SK-N-SH (cell line): ENCODE results near the gene PRMT3. TPM values are rescaled to one million over a fixed set of nuclear protein-coding genes. Genes with fewer than 3 reads are reported as not detected.

ENCODE experiments used
- CHD2 ChIP-seq: fragments of 150-350 bp; IDR thresholded peaks from 2 replicates; pipeline ENCODE4 v1.6.1; 2018; ENCODE audit warnings: low read length; ENCODE audit not compliant: partially characterized antibody
- EP300 ChIP-seq, 2 experiments: IDR thresholded peaks; 2 replicates each; pipeline versions ENCODE4 v1.4.0 to v1.6.1; 2012; ENCODE audit warnings: borderline replicate concordance in 1 of 2, low read depth in 1 of 2, low read length in 1 of 2
- EZH2phosphoT487 ChIP-seq: fragments of 200-600 bp; sonication (generic); IDR thresholded peaks from 2 replicates; pipeline ENCODE4 v1.6.1; 2017; ENCODE audit warnings: low read depth, mixed run types, mild to moderate bottlenecking, antibody characterized with exemption, moderate library complexity, borderline replicate concordance
- JUND ChIP-seq: IDR thresholded peaks from 2 replicates; pipeline ENCODE4 v1.4.0; 2012
- MAX ChIP-seq: IDR thresholded peaks from 2 replicates; pipeline ENCODE4 v1.4.0; 2012; ENCODE audit warnings: low read depth
- MEF2A ChIP-seq: IDR thresholded peaks from 2 replicates; pipeline ENCODE4 v1.4.0; 2012; ENCODE audit warnings: low read depth, borderline replicate concordance
- MXI1 ChIP-seq: IDR thresholded peaks from 2 replicates; pipeline ENCODE4 v1.6.1; 2012; ENCODE audit warnings: mild to moderate bottlenecking, low read depth, low read length, improper control_type of control experiment
- NRF1 ChIP-seq: IDR thresholded peaks from 2 replicates; pipeline ENCODE4 v1.6.1; 2012; ENCODE audit warnings: low read depth, mild to moderate bottlenecking, low read length
- RCOR1 ChIP-seq: fragments of 150-350 bp; IDR thresholded peaks from 2 replicates; pipeline ENCODE4 v1.6.1; 2017; ENCODE audit warnings: antibody characterized with exemption, low read length
- TCF12 ChIP-seq: IDR thresholded peaks from 2 replicates; pipeline ENCODE4 v1.4.0; 2012
- TEAD4 ChIP-seq: IDR thresholded peaks from 2 replicates; pipeline ENCODE4 v1.4.0; 2012; ENCODE audit warnings: mild to moderate bottlenecking, borderline replicate concordance; ENCODE audit not compliant: insufficient read depth
- USF2 ChIP-seq: fragments of 150-350 bp; IDR thresholded peaks from 2 replicates; pipeline ENCODE4 v1.6.1; 2017; ENCODE audit warnings: antibody characterized with exemption, low read length, low read depth, borderline replicate concordance
- YY1 ChIP-seq: IDR thresholded peaks from 2 replicates; pipeline ENCODE4 v1.4.0; 2012; ENCODE audit warnings: low read depth, mild to moderate bottlenecking
- ZBTB33 ChIP-seq: IDR thresholded peaks from 2 replicates; pipeline ENCODE4 v1.4.0; 2012; ENCODE audit warnings: low read depth, borderline replicate concordance
- polyA plus RNA-seq, 3 experiments: library from polyadenylated mRNA; depleted of rRNA; stranded (reverse); fragments of >200 nt; gene quantifications; 2 replicates each; pipeline ENCODE4 v1.2.3, GENCODE V29; 2012
- TF ChIP-seq, protein P1 (sequence below): fragments of 150-350 bp; IDR thresholded peaks from 2 replicates; pipeline ENCODE4 v1.6.1; 2016; ENCODE audit warnings: mild to moderate bottlenecking, low read depth, low read length
- TF ChIP-seq, protein P2 (sequence below): fragments of 200-600 bp; sonication (generic); IDR thresholded peaks from 2 replicates; pipeline ENCODE4 v1.6.1; 2017; ENCODE audit warnings: antibody characterized with exemption, mild to moderate bottlenecking, moderate library complexity

Gene PRMT3
- polyA plus RNA-seq, 1 of the 3 experiments (the other 2 are of a cell fraction), result 10.8 TPM

- no peak for TF ChIP-seq EZH2phosphoT487
- no peak for TF ChIP-seq YY1
- TF ChIP-seq JUND, result no peak
- TF ChIP-seq TEAD4, result no peak
- TF ChIP-seq USF2, result no peak
- no peak for TF ChIP-seq MEF2A
- TF ChIP-seq CHD2, result peak; percentile 45
- TF ChIP-seq ZBTB33, result no peak
- no peak for TF ChIP-seq TCF12
- TF ChIP-seq MAX, result no peak
- TF ChIP-seq, protein P1, sequence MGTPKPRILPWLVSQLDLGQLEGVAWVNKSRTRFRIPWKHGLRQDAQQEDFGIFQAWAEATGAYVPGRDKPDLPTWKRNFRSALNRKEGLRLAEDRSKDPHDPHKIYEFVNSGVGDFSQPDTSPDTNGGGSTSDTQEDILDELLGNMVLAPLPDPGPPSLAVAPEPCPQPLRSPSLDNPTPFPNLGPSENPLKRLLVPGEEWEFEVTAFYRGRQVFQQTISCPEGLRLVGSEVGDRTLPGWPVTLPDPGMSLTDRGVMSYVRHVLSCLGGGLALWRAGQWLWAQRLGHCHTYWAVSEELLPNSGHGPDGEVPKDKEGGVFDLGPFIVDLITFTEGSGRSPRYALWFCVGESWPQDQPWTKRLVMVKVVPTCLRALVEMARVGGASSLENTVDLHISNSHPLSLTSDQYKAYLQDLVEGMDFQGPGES, result no peak
- TF ChIP-seq, protein P2, sequence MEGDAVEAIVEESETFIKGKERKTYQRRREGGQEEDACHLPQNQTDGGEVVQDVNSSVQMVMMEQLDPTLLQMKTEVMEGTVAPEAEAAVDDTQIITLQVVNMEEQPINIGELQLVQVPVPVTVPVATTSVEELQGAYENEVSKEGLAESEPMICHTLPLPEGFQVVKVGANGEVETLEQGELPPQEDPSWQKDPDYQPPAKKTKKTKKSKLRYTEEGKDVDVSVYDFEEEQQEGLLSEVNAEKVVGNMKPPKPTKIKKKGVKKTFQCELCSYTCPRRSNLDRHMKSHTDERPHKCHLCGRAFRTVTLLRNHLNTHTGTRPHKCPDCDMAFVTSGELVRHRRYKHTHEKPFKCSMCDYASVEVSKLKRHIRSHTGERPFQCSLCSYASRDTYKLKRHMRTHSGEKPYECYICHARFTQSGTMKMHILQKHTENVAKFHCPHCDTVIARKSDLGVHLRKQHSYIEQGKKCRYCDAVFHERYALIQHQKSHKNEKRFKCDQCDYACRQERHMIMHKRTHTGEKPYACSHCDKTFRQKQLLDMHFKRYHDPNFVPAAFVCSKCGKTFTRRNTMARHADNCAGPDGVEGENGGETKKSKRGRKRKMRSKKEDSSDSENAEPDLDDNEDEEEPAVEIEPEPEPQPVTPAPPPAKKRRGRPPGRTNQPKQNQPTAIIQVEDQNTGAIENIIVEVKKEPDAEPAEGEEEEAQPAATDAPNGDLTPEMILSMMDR, result no peak
- TF ChIP-seq NRF1, result no peak
- TF ChIP-seq RCOR1, result peak; percentile 80
- peak in 1 of 2 experiments; percentile 81; a peak in 2 of 4 replicates for TF ChIP-seq EP300 (IDR thresholded peaks at IDR 0.05; ENCODE audit: borderline replicate concordance in 1 of 2, low read depth in 1 of 2, low read length in 1 of 2)
- TF ChIP-seq MXI1, result peak; percentile 46; the same call in 1 of the 2 replicates
Measured at GRCh38 chr11:20488352-20488751, 100.8 kb downstream of the PRMT3 start (continued).
